Stimulated activated CD4-positive, alpha-beta T cell treated with anti-CD3 and anti-CD28 coated beads, Interleukin-4, amount 100 ng/mL, for 1 hour (primary cell): ENCODE measurements around the gene MAGED1.

Experiments used
- DNase-seq: peaks from one replicate; pipeline ENCODE4 v3.0.0-alpha.2; 2020

Gene MAGED1

GRCh38 chrX:51892921-51893745, at the start of gene MAGED1:
Gene MAGED1, plus strand, starts transcription at chrX:51893623. Its CDS starts 682 bp downstream, at chrX:51894305.
- peak; percentile 72 for DNase-seq

- no peak for DNase-seq
These were observed 46.0 kb upstream of the MAGED1 start for GRCh38 chrX:51847463-51847862.

GRCh38 chrX:51851507-51852085, 41.8 kb upstream of the MAGED1 start:
- no peak for DNase-seq

DNA sequence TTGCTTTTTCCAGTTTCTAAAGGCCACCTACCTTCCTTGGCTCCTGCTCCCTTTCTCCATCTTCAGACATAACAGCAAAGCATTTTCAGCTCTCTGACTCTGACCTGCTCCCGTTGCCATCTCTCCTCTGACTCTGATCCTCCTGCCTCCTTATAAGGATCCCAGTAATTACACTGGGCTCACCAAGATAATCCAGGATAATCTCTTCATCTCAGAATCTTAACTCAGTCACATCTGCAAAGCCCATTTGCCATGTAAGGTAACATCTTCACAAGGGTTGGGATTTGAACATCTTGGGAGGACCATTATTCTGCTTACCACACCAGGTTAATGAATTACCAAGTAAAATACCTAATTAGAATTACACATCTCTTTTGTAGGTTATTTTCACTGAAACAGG, 41.3 kb upstream of the MAGED1 start:
- no peak for DNase-seq

GRCh38 chrX:51852621-51853020, 40.8 kb upstream of the MAGED1 start:
- DNase-seq: no peak

GRCh38 chrX:51853251-51853650, 40.2 kb upstream of the MAGED1 start:
- no peak for DNase-seq

DNA sequence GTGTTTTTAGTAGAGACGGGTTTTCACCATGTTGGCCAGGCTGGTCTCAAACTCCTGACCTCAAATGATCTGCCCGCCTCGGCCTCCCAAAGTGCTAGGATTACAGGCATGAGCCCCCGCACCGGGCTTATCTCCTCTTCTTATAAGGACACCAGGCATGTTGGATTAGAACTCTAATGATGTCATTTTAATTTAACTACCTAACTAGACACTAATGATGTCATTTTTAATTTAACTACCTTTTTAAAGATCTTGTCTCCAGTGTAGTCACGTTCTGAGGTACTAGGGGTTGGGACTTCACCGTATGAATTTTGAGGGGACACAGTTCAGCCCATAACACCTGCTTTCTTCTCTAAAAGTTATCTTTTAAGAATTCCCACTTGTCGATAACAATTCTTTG, 37.7 kb upstream of the MAGED1 start:
- DNase-seq: no peak

GRCh38 chrX:51857159-51857733, 36.2 kb upstream of the MAGED1 start:
- DNase-seq: no peak

DNA sequence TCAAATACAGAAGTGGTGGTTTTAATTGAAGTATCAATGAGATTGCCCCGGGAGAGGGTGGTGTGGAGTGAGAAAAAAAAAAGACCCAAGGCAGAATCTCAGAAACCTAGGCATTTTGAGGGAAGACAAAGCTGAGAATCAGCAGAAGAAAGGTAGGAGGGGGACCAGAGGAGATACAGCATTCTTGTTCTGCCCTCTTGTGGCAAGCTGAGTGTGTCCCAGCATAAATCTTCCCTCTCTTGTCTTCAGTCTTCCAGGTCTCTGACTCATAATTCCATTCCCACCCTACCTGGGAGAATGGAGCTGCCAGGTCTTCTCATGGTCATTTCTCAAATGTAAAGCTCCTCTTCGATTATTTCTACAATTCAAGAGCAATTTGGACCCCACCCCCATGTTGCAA, 32.7 kb upstream of the MAGED1 start:
- DNase-seq: no peak

- DNase-seq: no peak
These were observed 30.5 kb upstream of the MAGED1 start for GRCh38 chrX:51862920-51863319.

GRCh38 chrX:51866210-51866609, 27.2 kb upstream of the MAGED1 start:
- DNase-seq: no peak

- DNase-seq: no peak
These were observed 25.8 kb upstream of the MAGED1 start for GRCh38 chrX:51867626-51868025.

DNA sequence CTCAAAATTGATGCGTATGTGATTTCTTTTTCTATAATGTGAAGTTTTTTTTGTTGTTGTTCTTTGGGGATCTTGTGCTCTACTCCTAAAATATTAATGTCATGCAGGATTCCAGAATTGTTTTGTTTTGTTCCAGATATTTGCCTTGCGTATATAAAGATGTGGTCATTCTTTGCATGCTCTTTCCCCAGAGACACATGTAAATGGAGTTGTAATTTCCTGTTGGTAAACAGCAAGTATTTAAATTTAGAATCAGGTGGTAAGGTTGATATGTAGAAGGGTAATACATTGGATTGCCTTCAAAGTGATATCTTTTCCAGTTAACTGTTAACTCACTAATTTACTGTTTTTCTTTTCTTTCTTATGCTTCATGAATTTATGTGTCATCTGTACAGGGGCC, 23.1 kb upstream of the MAGED1 start:
- DNase-seq: no peak

GRCh38 chrX:51874123-51874522, 19.3 kb upstream of the MAGED1 start:
- DNase-seq: no peak

- DNase-seq: no peak
These were observed 17.0 kb upstream of the MAGED1 start for GRCh38 chrX:51876441-51876840.

DNA sequence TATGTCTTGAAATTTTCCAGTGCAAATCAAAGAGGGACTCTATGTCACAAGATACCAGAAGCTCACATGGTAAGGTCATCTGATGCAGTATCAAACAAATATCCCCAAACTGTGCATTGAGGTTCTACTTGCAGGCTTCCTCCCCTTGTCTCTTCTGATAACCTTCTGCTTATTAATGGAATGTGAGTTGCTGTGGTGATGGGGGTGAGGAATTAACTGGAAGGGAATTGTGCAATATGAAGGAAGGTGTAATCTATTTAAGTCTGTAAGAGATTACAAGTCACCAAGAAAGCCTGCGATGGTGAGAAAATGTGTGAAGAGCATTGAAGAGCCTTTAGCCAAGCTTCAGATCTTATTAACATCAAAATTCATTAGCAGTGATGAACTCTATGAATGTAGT, 15.4 kb upstream of the MAGED1 start:
- no peak for DNase-seq

GRCh38 chrX:51889851-51890250, 3.6 kb upstream of the MAGED1 start:
- DNase-seq: no peak

- no peak for DNase-seq
These were observed 2.2 kb upstream of the MAGED1 start for GRCh38 chrX:51891245-51891644.

DNA sequence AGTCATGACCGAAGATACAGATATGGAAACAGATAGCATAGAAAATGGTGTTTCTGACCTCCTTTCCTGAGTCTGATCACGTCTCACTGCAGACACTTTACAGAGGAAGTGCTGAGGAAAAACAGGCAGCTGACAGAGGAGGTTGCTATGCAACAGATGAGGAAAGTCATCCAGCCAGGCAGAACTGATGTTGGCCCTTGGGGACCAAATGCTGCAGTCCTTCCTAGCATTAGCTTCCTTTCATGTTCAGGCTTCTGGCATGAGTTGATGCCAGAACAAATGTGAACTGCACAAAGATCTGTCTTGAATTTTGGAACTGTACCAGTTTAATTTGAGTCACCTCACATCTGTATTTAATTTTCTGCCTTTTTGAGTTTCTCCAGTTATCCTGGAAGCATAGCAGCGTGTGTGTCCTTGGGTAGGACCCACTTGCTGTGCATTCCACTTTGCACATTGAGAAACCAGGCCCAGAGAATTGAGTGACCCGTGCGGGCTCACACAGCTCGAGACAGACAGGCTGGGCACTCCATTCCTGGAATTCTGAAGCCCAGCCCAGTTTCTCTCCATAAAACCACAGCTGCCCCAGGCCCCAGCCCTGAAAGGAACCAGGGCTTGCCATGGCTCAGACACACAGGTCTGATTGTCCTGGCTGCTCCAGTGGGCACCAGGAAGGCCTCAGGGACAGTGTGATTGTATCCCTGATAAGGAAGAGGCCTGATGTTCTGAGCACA, 1.4 kb upstream of the MAGED1 start:
- no peak for DNase-seq

- DNase-seq: peak; percentile 4
These were observed 691 bp downstream of the MAGED1 start for GRCh38 chrX:51893931-51894696.

DNA sequence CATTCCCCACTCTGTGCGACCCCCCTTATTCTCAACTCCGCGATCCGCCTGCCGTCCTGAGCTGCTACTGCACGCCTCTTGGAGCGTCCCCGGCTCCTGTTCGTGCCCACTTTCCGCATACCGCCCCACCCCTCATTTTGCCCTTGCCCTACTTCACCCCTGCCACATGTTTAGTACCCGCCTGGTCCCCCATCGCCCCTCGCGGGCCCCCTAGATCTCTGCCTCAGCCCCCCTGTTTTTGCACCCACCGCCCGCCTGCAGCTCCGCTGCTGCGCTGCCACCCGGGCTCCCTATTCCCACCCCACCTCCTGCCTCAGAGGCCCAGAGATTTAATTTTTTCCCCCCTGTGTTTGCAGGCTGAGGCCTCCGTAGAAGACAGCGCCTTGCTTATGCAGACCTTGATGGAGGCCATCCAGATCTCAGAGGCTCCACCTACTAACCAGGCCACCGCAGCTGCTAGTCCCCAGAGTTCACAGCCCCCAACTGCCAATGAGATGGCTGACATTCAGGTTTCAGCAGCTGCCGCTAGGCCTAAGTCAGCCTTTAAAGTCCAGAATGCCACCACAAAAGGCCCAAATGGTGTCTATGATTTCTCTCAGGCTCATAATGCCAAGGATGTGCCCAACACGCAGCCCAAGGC, 1.4 kb downstream of the MAGED1 start:
- peak; percentile 2 for DNase-seq

DNA sequence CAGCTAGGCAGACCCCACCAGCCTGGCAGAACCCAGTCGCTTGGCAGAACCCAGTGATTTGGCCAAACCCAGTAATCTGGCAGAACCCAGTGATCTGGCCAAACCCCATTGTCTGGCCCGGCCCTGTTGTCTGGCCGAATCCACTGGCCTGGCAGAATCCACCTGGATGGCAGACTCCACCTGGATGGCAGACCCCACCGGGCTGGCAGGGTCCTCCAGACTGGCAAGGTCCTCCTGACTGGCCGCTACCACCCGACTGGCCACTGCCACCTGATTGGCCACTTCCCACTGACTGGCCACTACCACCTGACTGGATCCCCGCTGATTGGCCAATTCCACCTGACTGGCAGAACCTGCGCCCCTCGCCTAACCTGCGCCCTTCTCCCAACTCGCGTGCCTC, 3.2 kb downstream of the MAGED1 start:
- no peak for DNase-seq
